Measurements from ENCODE around the gene IQSEC1.

IQSEC1 gene

DNA sequence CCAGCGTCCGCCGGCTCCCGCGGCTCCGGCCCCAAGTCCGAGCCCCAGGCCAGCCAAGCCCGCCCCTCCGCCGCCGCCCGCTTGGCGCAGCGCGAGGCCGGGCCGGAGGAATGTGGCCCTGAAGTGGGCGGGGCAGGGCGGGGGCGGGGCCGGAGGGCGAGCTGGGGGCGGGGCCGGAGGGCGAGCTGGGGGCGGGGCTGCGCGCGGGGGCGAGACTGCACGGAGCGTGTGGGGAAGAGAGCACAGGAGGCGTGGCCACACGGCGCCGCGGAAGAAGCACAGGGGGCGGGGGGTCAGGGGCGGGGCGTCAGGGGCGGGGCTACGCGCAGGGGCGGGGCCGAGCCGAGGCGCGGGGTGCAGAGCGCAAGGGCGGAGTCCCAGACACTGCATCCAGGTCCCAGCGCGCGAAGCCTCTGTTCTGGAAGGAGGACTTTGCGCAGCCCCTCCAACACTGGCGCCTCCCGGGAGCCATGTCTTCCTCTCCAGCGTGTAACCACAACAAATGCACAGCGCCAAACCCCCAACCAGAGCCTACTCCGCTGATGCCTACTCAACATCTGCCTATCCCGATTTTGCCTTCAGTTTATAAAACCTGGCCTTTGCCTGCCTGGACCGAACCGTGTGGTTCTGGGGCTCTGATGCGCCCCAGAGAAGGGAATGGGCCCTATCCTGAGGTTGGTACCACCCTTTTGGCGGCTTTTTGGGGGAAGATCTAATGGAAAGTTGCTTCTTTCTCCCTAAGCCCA lies 105.5 kb downstream of the IQSEC1 start:
- DNase-seq (ENCODE audit: low read depth in 2 of 2): peak; percentile 80

DNA sequence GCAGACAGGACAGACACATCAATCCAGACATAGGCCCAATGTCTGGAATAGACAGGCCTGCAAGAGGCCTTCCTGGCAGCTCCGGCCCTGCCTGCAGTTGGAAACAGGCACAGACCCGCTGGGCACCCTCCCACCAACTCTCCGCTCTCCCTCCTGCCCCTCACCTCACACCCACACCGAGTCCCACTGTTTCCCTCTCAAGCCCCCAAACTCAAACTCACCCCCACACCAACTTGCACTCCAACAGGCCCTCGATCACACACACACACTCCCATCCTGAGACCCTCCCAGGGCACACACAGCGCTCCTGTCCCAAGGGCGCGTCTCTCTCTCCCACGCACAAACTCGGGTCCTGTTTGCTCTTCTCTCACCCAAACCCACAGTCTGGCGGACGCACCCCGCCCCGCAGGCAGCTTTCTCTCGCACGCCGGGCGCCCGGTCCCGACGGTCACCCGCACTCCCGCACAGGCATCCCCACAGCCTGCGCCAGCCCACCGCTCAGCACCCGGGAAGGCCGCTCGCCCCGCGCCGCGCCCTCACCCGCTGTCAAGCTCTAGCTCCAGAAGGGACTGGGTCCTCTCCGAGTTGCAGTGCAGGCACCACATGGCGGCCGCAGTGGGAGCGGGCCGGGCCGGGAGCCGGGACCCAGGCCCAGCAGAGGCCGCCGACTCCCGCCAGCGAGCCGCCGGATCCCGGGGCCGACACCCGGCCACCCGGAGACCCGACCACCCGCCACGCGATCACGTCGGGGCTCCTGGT lies 106.2 kb downstream of the IQSEC1 start:
- DNase-seq (ENCODE audit: low read depth in 2 of 2): no peak

DNA sequence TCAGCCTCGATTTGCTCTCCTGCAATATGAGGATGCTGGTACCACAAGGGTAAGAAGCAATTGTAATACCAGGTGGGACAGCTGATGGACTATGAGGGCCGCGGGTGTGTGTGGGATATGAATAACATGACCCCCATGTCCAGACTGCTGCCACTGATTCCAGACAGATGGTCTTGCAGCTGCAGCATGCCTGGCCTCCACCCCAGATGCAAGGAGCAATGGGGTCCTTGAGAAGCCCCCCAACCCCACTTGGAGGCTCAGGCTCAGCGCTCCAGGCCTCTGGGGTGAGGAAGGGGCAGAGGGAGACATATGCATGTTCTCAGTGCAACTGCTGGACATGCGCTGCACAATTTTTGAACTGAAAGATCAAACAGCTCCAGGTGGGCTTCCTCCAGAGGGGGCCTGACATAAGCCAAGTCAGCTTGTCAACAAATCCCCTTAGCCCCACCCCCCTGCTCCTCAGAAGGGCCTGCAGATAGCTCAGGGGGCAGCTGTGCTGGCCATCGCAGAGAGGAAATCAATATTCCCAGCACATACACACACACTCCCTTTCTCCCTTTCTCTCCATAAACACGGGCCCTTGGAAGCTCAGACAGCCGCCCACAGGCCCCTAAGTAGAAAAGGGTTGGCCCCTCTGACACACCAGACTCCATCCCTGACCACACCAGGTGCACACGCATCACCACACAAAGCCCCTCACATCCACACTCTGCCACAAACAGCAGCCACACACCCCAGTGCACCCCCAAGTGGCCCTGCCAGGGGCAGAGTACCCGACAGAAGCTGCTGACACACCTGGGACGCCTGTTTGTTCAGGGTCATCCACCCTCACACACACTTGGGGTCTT lies 107.0 kb downstream of the IQSEC1 start:
- DNase-seq (ENCODE audit: low read depth in 2 of 2): no peak

DNA sequence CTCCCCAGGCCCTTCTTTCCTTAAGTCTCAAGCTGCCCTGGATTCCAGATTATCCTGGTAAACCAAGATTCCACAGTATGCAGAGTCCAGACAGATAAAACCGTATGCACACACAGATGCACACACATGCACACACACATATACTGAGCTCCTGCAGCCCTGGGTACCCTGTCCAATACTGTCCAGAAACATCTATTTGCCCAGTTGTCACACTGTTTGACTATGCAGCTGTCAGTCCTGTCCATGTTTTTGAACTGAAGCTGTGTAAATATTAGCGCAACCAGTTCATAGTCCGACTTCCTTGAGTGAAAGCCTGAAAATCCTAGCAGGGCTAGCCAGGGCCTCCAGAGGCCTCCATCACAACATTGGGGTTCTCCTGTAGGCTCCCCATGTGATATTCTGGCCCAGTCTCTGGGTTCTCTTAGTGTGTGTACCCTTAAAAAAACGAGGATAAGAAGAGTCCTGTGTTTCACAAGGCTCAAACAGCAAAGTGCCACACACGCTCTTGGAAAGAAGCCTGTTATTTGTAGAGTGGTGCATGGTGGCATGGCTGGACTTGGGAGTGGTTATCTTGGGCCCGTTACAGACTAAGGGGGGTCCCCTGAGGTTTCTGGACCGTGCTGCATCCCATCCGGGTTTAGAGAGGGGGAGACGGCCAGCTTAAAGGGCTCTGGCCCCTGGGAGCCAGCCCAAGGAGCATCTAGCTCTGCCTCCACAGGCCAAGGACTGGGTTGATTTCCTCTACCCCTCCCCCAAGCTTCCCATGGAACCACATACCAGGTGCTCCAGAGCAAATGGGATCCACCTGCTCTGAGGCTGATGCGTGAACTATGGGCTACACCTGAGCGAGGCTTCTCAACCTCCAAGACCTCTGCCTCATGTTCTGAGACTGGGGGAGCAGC lies 108.3 kb downstream of the IQSEC1 start:
- DNase-seq (ENCODE audit: low read depth in 2 of 2): no peak

DNA sequence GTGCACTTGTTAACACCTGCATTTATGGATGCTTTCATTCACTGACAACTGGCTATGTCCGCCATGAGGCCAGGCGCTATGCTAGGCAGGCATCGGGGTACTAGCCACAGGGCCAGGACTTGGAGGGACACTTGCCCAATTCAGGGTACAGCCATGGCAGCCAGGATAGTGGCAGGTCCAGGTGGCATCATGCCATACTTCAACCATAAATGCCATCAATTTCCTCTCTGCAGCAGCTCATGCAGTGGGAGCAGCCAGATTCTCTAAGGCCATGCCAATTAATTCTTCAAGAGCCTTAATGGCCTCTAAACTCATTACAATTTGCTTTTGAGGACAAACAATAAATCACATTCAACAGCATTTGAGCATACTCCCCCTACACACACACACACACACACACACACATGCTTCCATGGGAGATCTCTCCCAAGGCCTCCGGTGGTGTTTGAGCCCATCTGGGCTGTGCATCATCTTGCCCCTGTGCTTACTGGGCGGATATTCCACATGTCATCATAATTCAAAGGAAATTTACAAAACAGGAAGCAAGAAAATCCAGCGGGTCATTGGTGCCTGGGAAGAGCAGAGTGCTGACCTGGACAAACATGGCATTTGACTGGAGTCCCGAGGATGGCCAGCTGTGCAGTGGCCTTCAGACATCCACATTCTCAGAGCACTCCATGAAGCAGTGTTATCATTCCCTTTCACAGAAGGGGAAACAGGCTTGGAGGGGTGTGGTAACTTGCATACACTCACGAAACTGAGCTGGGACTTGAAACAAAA lies 109.1 kb downstream of the IQSEC1 start:
- no peak for DNase-seq (ENCODE audit: low read depth in 2 of 2)

DNA sequence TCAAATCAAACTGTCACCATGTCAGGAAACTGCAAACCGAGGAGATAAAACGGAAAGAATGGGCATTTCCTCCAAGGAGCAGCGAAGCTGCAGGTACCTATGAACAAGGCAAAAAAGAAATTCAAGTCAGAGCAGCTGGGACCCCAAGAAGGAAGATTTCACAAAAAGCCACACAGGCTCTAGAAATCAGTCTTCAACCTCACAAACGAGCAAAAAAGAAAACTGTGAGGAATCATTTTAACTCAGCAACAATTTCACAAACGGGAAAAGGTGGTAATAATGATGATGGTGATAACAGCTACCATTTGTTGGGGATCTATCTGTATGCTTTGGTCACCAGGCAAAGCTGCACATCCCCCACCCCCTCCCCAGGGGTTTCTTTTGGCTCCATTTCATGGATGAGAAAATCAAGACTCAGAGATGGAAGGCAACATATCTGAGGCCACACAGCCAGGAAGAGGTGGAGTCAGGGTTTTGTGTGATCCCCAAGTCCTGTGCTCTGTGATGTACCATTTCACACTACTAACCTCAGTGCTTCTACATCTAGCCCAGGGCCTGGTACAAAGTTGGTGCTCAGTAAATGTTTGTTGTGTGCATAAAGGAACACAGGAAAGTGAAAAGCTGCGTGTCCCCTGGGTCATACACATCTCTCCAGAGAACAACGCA lies 109.9 kb downstream of the IQSEC1 start:
- no peak for DNase-seq (ENCODE audit: low read depth in 2 of 2)

DNA sequence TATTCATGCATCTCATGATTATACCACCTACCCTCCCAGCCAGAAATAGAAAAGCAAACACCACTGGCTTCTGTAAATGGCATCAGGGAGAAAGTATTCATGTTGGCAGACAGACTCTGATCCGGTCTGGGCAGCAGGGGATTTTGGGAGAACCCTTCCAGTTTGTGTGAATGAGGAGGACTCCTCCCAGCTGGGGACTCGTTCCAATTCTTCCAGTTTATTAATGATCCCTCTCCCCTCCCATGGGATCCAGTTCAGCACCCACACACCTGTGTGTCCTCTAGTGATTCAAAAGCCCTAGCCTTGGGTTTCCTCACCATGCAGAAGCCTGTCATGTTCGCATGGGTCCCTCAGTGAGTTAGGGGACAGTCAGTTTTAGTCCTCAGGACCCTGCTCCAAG lies 110.9 kb downstream of the IQSEC1 start:
- no peak for DNase-seq (ENCODE audit: low read depth in 2 of 2)

DNA sequence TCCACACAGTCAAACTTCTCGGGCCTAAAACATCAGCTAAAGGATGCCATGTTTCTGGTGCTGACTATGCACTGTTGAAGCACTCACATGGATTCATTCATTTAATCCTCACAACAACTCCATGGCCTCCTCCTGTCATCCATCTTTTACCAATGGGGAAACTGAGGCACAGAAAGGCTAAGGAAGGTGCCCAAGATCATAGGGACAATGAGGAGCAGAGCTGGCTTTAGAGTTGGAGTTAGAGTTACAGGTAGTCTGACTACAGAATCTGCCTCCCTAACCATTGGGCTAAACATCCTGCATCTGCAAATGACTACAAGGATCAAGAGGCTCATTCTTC lies 111.6 kb downstream of the IQSEC1 start:
- no peak for DNase-seq (ENCODE audit: low read depth in 2 of 2)

DNA sequence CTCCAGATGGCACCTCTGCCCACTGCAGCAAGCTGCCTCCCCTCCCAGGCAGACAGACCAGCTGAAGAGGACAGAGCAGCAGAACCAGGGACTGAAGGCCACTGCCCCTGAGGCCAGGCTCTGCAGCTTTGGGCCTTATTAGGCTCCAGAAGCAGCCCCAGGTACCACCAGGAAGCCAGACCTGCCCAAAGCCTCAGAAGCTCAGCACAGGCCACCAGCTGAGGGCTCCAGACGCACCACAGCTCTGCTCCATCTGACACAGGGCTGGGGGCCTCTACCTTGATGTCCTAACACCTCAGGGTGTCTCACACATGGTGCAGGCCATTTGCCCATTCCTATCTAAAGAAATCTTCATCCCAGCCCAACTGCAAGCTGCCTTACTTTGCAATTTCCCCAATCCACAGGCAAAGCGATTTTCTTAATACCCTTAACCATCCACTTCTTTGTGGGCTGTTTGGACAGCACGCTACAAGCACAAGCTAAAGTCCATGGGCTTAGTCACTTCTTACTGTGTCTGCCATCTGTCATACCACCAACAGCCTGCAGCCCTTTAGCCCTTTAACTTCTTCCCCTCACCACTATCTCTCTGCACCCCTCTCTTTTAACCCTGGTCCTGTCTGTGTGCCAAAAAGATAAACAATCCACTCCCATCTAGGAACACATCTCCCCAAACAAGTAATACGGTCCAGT lies 112.1 kb downstream of the IQSEC1 start:
- no peak for DNase-seq (ENCODE audit: low read depth in 2 of 2)

DNA sequence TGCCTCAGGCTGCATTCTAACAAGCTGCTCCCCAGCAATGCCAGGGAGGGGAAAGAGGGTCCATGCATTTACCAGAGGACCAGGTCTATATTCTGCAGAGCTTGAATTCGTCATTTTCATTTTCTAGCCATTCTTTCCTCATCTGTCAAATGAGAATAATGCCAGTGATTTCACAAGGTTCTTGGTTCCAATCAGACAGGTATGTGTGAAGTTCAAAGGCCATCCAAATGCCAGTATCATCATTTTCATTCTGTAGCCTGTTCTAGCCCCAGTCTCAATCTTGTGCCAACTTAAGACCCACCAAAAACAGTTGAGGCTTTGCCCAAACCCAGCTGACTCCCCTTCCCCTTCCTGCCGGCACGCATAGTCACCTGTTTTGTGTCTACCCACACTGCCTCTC lies 112.7 kb downstream of the IQSEC1 start:
- no peak for DNase-seq (ENCODE audit: low read depth in 2 of 2)

DNA sequence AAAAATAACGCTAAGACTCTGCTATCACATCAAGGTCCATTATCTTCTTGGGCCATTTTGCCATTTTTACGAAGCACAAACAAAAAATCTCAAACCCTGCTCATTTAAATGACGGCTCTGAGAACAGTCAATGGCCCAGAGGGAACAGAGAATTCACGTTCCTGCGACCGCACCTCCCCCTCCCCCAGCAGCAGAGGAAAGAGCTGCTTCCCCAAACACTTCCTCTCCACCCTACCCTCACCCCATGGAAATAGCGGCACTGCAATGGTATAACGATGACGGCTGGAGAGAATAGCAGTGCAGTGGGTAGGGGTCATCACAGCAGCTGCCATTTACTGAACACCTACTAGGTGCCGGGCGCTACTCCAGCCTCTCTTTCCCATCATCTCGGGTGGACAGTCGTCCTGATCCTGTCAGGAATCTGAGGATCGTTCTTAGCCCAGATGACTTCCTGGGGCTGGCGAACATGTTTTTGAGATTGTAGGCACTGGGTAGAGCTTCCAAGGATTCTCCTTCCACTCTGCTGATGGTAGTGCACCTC lies 113.3 kb downstream of the IQSEC1 start:
- no peak for DNase-seq (ENCODE audit: low read depth in 2 of 2)

DNA sequence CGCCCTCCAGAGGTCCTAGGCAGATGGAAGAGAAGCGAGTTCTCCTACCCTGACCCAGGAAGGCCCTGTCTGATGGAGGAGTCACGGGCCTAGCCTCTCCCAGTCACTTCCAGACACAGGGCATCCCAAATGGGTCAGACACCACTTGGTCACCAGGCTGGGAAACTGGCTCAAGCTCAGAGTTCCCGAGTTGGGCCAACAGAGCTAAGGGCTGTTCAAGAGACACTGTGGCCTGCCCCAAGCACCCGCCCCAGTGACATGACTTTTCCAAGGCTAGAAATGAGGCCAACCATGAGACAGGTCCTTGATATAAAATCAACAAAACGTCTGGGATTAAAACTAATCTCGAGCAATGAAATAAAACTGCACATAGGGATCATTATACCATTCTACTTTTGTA lies 113.8 kb downstream of the IQSEC1 start:
- DNase-seq (ENCODE audit: low read depth in 2 of 2): no peak

DNA sequence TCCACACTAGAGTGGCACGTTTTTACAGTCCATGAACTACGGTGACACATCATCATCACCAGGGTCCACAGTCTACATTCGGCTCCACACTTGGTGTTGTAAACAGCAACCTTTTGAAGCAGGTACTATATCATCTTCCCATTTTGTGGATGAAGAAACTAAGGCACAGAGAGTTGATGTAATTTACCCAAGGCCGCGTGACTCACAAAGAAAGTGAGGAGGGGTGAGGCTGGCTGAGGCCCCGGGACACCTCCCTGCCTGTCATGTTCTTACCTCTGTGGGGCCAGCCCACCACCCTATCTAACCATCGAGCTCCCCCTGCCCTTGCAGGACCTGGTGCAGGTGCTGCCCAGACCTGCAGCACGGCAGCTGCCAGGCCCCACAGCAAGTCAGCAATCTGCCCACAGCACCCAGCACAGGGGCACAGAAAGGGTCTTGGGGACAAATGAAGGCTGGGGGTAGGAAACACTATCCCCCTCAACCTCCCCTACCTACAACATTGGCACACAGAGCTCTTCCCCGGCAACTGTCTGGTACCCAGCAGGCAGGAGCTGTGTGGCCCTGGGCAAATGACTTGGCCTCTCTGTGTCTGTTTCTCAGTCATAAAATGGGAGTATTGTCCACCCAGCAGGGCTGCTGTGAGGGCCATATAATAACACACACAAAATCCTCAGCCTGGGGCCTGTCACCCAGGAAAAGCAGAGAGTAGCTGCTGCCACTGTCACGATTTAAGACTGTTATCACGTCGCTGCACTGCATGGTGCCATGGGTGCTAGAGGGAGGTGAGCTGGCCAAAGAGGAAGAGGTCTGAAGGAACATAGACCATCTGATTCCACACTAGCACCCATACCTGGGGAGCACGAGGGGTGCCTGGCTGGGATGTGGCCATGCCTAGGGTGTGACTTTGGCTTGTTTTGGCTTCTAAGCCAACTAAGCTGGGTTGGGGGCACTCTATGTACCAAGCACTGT lies 115.1 kb downstream of the IQSEC1 start:
- DNase-seq (ENCODE audit: low read depth in 2 of 2): no peak

DNA sequence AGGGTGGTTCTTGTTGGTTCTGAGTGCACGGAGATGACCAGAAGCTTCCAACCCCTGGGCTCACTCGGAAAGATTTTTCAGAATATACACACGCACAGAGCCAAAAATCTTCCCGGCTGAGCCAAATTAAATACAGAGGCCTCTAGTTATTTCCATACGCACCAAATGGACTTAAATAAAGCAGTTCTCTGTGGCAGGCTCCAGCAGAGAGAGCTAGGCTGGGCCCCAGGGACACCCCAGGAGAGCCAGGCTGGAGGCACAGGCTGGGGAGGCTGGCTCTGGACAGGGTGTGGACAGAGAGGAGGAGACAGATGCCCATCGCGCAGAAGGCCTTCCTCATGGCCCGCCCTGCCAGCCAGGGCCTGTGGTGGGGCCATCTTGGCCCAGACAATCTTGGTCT lies 115.9 kb downstream of the IQSEC1 start:
- DNase-seq (ENCODE audit: low read depth in 2 of 2): no peak

DNA sequence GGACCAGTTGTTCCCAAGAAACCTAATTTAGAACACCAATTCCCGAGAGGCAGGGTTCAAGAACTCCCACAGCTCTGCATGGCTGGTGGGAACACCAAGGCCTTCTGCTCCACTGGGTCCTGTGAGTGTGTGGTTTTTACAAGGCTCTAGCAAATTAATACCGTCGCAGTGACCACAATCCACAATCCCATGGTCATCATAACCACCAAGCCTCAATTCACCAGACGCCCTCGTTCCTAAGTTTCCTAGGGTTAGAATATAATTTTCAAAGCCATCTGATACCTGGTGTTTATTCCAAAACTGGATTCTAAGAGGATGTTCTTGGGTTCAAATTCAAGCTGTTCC lies 116.9 kb downstream of the IQSEC1 start:
- no peak for DNase-seq (ENCODE audit: low read depth in 2 of 2)

DNA sequence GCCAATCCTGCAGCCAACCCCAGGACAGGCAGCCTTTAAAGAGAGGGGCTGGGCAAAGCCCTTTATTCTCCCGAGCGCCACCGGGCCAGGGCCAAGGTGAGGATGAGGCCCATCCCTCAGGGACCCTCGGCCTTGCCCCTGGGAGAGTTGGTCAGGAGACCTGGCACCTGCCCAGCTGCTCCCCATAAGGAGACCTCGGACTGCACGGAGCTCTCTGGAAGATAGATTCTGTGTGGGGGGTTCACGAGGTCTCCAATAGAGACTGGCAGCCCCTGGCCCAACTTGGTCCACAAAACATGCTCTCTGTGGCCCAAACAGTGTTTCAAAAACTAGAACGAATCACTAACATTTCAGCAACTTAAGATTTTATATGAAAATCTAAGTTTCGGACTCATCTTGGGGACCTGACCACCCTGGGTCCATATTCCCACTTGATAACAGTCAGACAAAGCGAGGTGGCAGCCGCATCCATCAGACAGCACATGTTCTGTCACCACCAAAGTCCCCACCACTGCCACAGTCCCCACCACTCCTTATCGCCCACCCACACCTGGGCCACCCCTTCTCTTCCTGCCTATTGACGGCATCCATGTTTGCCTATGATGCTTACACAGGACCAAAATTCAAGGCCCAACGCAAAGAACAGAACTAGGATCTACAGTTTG lies 117.4 kb downstream of the IQSEC1 start:
- no peak for DNase-seq (ENCODE audit: low read depth in 2 of 2)

DNA sequence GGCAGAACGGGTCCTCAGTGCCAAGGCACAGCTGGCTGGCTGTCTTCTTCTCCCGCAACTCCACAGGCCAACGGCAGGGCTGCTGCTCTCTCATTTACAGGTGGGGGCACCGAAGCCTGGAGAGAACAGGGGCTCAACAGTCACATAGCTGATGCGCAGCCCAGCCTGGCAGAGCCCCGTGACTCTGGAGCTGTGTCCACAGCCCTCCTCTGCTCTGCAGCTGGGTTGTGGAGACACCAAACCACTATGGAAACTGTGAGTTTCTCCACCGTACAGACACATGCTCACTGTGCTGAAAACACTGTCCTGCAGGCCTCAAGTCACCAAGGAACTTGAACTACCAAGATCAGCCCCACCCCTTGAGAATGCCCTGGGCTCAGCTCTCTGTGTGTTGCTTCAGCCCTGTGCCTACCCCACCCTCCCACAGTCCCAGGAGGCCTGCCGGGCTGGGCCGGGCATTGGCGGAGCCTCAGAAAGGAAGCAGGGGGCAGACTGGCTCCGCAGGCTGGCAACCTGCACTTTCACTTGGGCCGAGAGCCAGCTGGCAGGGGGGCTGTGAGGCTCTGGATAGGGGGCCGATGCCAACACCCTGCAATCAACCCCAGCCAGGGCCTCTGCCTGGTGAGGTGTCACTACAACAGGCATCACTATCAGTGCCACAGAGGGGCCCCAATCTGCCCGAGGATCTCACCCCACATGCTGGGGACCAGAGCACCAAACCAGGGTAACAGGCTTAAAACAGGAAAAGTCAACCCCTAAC lies 118.2 kb downstream of the IQSEC1 start:
- DNase-seq (ENCODE audit: low read depth in 2 of 2): no peak

Measured in stimulated activated CD4-positive, alpha-beta T cell treated with anti-CD3 and anti-CD28 coated beads, Interleukin-12 subunit alpha, Interleukin-12 subunit beta, amount 100 ng/mL, for 24 hours (primary cell).